Glomerular visceral epithelial cell (primary cell): ENCODE data around the gene PARP12.

Source experiments
- DNase-seq: peaks from one replicate; pipeline ENCODE4 v3.0.0-alpha.2; 2016; ENCODE audit errors: extremely low spot score

The PARP12 gene

GRCh38 chr7:140060243-140060630 is 2.5 kb downstream of the PARP12 start:
- no peak for DNase-seq

GRCh38 chr7:140059273-140060242 is 3.2 kb downstream of the PARP12 start:
- DNase-seq, result peak; percentile 86

- no peak for DNase-seq
Measured at GRCh38 chr7:140058517-140058916, 4.2 kb downstream of the PARP12 start.

- no peak for DNase-seq
Measured at GRCh38 chr7:140057143-140057535, 5.6 kb downstream of the PARP12 start.

- DNase-seq, result no peak
Measured at GRCh38 chr7:140056431-140057142, 6.2 kb downstream of the PARP12 start.

- DNase-seq, result no peak
Measured at GRCh38 chr7:140055833-140056232, 6.9 kb downstream of the PARP12 start.

- DNase-seq, result no peak
Measured at GRCh38 chr7:140054751-140055150, 8.0 kb downstream of the PARP12 start.

- no peak for DNase-seq
Measured at GRCh38 chr7:140053812-140054539, 8.8 kb downstream of the PARP12 start.

- DNase-seq, result no peak
Measured at GRCh38 chr7:140051820-140052219, 10.9 kb downstream of the PARP12 start.

GRCh38 chr7:140050100-140050499 is 12.7 kb downstream of the PARP12 start:
- DNase-seq, result no peak

GRCh38 chr7:140049339-140050024 is 13.3 kb downstream of the PARP12 start:
- DNase-seq, result peak; percentile 7

GRCh38 chr7:140048989-140049338 is 13.8 kb downstream of the PARP12 start:
- DNase-seq, result no peak

GRCh38 chr7:140048138-140048537 is 14.6 kb downstream of the PARP12 start:
- DNase-seq, result no peak

- DNase-seq, result no peak
Measured at GRCh38 chr7:140047197-140047596, 15.6 kb downstream of the PARP12 start.

- DNase-seq, result no peak
Measured at GRCh38 chr7:140045697-140046096, 17.1 kb downstream of the PARP12 start.

- no peak for DNase-seq
Measured at GRCh38 chr7:140044251-140044650, 18.5 kb downstream of the PARP12 start.

- no peak for DNase-seq
Measured at GRCh38 chr7:140042386-140042670, 20.4 kb downstream of the PARP12 start.

GRCh38 chr7:140041659-140042385 is 20.9 kb downstream of the PARP12 start:
- DNase-seq, result no peak

GRCh38 chr7:140039896-140040295 is 22.9 kb downstream of the PARP12 start:
- DNase-seq, result no peak

- no peak for DNase-seq
Measured at GRCh38 chr7:140039066-140039465, 23.7 kb downstream of the PARP12 start.

- peak; percentile 38 for DNase-seq
Measured at GRCh38 chr7:140036224-140036962, 26.4 kb downstream of the PARP12 start.
